Measurements from ENCODE around the gene TMEM106B.

Gene TMEM106B

DNA sequence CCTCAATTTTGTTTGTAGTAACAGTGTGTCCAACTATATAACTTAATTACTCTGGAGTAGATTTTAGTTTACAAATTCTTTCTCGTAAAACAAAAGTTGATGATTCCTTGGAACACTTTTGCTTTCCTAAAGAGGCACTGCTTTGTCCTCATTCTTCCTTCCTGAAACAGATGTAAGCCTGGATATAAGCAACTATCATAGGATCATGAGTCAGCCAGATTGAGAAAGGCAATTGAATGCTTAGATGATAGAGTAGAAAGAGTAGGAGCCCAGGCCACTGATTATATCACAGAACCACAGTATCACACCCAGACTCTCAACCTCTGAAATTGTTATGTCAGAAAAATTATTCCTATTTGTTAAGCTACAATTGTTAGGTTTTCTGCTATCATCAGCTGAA, 69.9 kb downstream of the TMEM106B start:
- TF ChIP-seq ZNF660 (tag by site-specific recombination; IDR thresholded peaks at IDR 0.05) (no peak), ZXDB (tag by site-specific recombination; IDR thresholded peaks at IDR 0.05) (no peak), ZNF596 (tag by site-specific recombination; IDR thresholded peaks at IDR 0.05) (no peak), ZNF266 (tag by site-specific recombination; IDR thresholded peaks at IDR 0.05; ENCODE audit: low read depth) (no peak), ZNF175 (tag by site-specific recombination; IDR thresholded peaks at IDR 0.05) (no peak), ZNF701 (tag by site-specific recombination; IDR thresholded peaks at IDR 0.05) (no peak), GLI4 (tag by site-specific recombination; IDR thresholded peaks at IDR 0.05) (no peak), ZFP3 (tag by site-specific recombination; IDR thresholded peaks at IDR 0.05; ENCODE audit: low read depth) (no peak), SP7 (tag by site-specific recombination; IDR thresholded peaks at IDR 0.05) (no peak), ZNF548 (tag by site-specific recombination; IDR thresholded peaks at IDR 0.05) (no peak), ZSCAN16 (tag by site-specific recombination; IDR thresholded peaks at IDR 0.05) (no peak), KLF8 (tag by site-specific recombination; IDR thresholded peaks at IDR 0.05) (no peak), SETDB1 (IDR thresholded peaks at IDR 0.05; ENCODE audit: insufficient read length, low read length) (no peak)
- TF ChIP-seq, protein P1, sequence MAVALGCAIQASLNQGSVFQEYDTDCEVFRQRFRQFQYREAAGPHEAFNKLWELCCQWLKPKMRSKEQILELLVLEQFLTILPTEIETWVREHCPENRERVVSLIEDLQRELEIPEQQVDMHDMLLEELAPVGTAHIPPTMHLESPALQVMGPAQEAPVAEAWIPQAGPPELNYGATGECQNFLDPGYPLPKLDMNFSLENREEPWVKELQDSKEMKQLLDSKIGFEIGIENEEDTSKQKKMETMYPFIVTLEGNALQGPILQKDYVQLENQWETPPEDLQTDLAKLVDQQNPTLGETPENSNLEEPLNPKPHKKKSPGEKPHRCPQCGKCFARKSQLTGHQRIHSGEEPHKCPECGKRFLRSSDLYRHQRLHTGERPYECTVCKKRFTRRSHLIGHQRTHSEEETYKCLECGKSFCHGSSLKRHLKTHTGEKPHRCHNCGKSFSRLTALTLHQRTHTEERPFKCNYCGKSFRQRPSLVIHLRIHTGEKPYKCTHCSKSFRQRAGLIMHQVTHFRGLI (tag by site-specific recombination; IDR thresholded peaks at IDR 0.05): no peak
- TF ChIP-seq, protein P2, sequence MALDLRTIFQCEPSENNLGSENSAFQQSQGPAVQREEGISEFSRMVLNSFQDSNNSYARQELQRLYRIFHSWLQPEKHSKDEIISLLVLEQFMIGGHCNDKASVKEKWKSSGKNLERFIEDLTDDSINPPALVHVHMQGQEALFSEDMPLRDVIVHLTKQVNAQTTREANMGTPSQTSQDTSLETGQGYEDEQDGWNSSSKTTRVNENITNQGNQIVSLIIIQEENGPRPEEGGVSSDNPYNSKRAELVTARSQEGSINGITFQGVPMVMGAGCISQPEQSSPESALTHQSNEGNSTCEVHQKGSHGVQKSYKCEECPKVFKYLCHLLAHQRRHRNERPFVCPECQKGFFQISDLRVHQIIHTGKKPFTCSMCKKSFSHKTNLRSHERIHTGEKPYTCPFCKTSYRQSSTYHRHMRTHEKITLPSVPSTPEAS (tag by site-specific recombination; IDR thresholded peaks at IDR 0.05): no peak
- TF ChIP-seq, protein P3, sequence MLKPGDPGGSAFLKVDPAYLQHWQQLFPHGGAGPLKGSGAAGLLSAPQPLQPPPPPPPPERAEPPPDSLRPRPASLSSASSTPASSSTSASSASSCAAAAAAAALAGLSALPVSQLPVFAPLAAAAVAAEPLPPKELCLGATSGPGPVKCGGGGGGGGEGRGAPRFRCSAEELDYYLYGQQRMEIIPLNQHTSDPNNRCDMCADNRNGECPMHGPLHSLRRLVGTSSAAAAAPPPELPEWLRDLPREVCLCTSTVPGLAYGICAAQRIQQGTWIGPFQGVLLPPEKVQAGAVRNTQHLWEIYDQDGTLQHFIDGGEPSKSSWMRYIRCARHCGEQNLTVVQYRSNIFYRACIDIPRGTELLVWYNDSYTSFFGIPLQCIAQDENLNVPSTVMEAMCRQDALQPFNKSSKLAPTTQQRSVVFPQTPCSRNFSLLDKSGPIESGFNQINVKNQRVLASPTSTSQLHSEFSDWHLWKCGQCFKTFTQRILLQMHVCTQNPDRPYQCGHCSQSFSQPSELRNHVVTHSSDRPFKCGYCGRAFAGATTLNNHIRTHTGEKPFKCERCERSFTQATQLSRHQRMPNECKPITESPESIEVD (tag by site-specific recombination; IDR thresholded peaks at IDR 0.05): no peak
- TF ChIP-seq, protein P4, sequence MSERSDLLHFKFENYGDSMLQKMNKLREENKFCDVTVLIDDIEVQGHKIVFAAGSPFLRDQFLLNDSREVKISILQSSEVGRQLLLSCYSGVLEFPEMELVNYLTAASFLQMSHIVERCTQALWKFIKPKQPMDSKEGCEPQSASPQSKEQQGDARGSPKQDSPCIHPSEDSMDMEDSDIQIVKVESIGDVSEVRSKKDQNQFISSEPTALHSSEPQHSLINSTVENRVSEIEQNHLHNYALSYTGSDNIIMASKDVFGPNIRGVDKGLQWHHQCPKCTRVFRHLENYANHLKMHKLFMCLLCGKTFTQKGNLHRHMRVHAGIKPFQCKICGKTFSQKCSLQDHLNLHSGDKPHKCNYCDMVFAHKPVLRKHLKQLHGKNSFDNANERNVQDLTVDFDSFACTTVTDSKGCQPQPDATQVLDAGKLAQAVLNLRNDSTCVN (tag by site-specific recombination; optimal IDR thresholded peaks at IDR 0.05): no peak
- Histone ChIP-seq H3K4me1 (ENCODE audit: control insufficient read depth, insufficient read depth, low read length) (no peaks in the 10 kb centered on the region), H3K27ac (ENCODE audit: extremely low read depth, low read depth, low read length) (no peak overlapping the region), H3K4me3 (ENCODE audit: low read depth, low read length) (no peak overlapping the region), H3K9me3 (ENCODE audit: control insufficient read depth, insufficient read depth, low read depth, low read length) (no peaks in the 10 kb centered on the region), H3K36me3 (ENCODE audit: control insufficient read depth in 2 of 2, insufficient read depth in 1 of 2, low read length in 2 of 2) (no peaks in the 10 kb centered on the region)
- ChIA-PET CTCF (no interaction called here), POLR2A (interaction anchor here (1.5 kb wide), 1 partner anchor 70 kb away, joined by 3 read pairs; the partner anchor contains the start of gene TMEM106B)

DNA sequence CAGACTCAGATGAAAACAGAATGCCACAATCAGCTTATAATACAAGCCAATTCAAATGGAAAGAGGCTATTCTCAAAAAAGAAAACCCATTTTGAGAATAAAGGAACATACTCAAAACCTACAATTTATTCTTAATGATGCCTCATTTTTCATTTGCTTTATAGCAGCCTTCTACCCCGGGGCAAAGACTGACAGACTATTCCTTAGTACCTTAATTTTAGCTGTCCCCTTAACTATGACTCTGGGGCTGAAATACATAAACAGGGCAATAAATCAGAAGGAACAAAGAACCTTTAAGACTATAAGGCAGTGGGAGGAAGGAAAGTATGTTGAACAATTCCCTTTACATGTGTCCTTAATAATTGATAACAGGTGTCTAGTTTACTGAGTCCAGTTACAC, 76.8 kb downstream of the TMEM106B start:
- POLR2A ChIA-PET: no interaction called here
- Histone ChIP-seq H3K27ac (ENCODE audit: extremely low read depth, low read depth, low read length) (no peak overlapping the region), H3K4me3 (ENCODE audit: low read depth, low read length) (no peak overlapping the region), H3K36me3 (ENCODE audit: control insufficient read depth in 2 of 2, insufficient read depth in 1 of 2, low read length in 2 of 2) (no peaks in the 10 kb centered on the region), H3K9me3 (ENCODE audit: control insufficient read depth, insufficient read depth, low read depth, low read length) (no peaks in the 10 kb centered on the region), H3K4me1 (ENCODE audit: control insufficient read depth, insufficient read depth, low read length) (no peaks in the 10 kb centered on the region)
- CTCF ChIA-PET: no interaction called here
- TF ChIP-seq, protein P5, sequence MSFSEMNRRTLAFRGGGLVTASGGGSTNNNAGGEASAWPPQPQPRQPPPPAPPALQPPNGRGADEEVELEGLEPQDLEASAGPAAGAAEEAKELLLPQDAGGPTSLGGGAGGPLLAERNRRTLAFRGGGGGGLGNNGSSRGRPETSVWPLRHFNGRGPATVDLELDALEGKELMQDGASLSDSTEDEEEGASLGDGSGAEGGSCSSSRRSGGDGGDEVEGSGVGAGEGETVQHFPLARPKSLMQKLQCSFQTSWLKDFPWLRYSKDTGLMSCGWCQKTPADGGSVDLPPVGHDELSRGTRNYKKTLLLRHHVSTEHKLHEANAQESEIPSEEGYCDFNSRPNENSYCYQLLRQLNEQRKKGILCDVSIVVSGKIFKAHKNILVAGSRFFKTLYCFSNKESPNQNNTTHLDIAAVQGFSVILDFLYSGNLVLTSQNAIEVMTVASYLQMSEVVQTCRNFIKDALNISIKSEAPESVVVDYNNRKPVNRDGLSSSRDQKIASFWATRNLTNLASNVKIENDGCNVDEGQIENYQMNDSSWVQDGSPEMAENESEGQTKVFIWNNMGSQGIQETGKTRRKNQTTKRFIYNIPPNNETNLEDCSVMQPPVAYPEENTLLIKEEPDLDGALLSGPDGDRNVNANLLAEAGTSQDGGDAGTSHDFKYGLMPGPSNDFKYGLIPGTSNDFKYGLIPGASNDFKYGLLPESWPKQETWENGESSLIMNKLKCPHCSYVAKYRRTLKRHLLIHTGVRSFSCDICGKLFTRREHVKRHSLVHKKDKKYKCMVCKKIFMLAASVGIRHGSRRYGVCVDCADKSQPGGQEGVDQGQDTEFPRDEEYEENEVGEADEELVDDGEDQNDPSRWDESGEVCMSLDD (tag by site-specific recombination; IDR thresholded peaks at IDR 0.05): no peak
- no peak for TF ChIP-seq ZNF133 (tag by site-specific recombination; IDR thresholded peaks at IDR 0.05)
- TF ChIP-seq ZNF404 (tag by site-specific recombination; IDR thresholded peaks at IDR 0.05): no peak
- no peak for TF ChIP-seq ZNF350 (tag by site-specific recombination; IDR thresholded peaks at IDR 0.05)
- TF ChIP-seq ZNF560 (tag by site-specific recombination; IDR thresholded peaks at IDR 0.05; ENCODE audit: borderline replicate concordance): no peak
- no peak for TF ChIP-seq ZNF248 (tag by site-specific recombination; IDR thresholded peaks at IDR 0.05)
- no peak for TF ChIP-seq ZEB2 (tag by site-specific recombination; IDR thresholded peaks at IDR 0.05)
- no peak for TF ChIP-seq FEZF1 (tag by site-specific recombination; IDR thresholded peaks at IDR 0.05)
- TF ChIP-seq, protein P6, sequence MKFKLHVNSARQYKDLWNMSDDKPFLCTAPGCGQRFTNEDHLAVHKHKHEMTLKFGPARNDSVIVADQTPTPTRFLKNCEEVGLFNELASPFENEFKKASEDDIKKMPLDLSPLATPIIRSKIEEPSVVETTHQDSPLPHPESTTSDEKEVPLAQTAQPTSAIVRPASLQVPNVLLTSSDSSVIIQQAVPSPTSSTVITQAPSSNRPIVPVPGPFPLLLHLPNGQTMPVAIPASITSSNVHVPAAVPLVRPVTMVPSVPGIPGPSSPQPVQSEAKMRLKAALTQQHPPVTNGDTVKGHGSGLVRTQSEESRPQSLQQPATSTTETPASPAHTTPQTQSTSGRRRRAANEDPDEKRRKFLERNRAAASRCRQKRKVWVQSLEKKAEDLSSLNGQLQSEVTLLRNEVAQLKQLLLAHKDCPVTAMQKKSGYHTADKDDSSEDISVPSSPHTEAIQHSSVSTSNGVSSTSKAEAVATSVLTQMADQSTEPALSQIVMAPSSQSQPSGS (tag by site-specific recombination; IDR thresholded peaks at IDR 0.05; ENCODE audit: low read depth): no peak
- no peak for TF ChIP-seq ZNF239 (tag by site-specific recombination; IDR thresholded peaks at IDR 0.05)
- TF ChIP-seq ZBTB17 (tag by site-specific recombination; IDR thresholded peaks at IDR 0.05): no peak
- no peak for TF ChIP-seq KLF8 (tag by site-specific recombination; IDR thresholded peaks at IDR 0.05)
